Measurements from ENCODE around the gene VWA2.

The VWA2 gene

GRCh38 chr10:114246679-114247305 is 7.7 kb downstream of the VWA2 start:
- no peak for TF ChIP-seq TCF4 (CRISPR knock-in tag; IDR thresholded peaks at IDR 0.05; ENCODE audit: borderline replicate concordance)
- no peak for TF ChIP-seq GLIS3 (CRISPR knock-in tag; IDR thresholded peaks at IDR 0.05)
- TF ChIP-seq TOX (CRISPR knock-in tag; IDR thresholded peaks at IDR 0.05; ENCODE audit: borderline replicate concordance) = no peak
- ATAC-seq = no peak

DNA sequence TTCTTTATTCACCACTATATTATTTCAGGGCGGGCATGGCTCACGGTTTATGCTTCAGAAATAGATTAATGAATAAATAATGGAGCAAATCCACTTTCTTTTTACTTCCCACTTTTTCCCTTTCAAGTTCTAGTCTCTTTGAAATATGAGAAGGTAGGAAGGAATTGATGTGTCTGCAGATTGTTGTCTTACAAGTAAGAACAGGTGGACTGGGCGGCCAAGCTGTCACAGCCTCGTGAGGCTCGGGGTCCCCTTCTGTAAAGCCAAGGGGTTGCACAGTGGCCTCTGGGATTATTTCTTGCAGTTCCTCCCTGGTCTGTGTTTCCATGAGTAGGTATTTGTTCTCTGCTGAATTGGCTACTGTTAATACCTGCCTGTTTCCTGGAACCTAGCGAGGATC is 11.2 kb downstream of the VWA2 start:
- TF ChIP-seq ZC3H10 (CRISPR knock-in tag; IDR thresholded peaks at IDR 0.05) (no peak), CSDC2 (CRISPR knock-in tag; IDR thresholded peaks at IDR 0.05) (no peak), CREB5 (CRISPR knock-in tag; IDR thresholded peaks at IDR 0.05; ENCODE audit: low read depth) (no peak), ZNF70 (CRISPR knock-in tag; IDR thresholded peaks at IDR 0.05) (no peak), GLIS3 (CRISPR knock-in tag; IDR thresholded peaks at IDR 0.05) (no peak), CSRNP3 (CRISPR knock-in tag; IDR thresholded peaks at IDR 0.05) (no peak), ZFP30 (CRISPR knock-in tag; IDR thresholded peaks at IDR 0.05) (no peak), POU6F1 (CRISPR knock-in tag; IDR thresholded peaks at IDR 0.05; ENCODE audit: borderline replicate concordance, low read depth) (no peak), ZFP3 (CRISPR knock-in tag; IDR thresholded peaks at IDR 0.05) (no peak), ZNF8 (CRISPR knock-in tag; IDR thresholded peaks at IDR 0.05) (no peak), BACH2 (CRISPR knock-in tag; IDR thresholded peaks at IDR 0.05; ENCODE audit: borderline replicate concordance) (no peak)
- TF ChIP-seq, protein P1, sequence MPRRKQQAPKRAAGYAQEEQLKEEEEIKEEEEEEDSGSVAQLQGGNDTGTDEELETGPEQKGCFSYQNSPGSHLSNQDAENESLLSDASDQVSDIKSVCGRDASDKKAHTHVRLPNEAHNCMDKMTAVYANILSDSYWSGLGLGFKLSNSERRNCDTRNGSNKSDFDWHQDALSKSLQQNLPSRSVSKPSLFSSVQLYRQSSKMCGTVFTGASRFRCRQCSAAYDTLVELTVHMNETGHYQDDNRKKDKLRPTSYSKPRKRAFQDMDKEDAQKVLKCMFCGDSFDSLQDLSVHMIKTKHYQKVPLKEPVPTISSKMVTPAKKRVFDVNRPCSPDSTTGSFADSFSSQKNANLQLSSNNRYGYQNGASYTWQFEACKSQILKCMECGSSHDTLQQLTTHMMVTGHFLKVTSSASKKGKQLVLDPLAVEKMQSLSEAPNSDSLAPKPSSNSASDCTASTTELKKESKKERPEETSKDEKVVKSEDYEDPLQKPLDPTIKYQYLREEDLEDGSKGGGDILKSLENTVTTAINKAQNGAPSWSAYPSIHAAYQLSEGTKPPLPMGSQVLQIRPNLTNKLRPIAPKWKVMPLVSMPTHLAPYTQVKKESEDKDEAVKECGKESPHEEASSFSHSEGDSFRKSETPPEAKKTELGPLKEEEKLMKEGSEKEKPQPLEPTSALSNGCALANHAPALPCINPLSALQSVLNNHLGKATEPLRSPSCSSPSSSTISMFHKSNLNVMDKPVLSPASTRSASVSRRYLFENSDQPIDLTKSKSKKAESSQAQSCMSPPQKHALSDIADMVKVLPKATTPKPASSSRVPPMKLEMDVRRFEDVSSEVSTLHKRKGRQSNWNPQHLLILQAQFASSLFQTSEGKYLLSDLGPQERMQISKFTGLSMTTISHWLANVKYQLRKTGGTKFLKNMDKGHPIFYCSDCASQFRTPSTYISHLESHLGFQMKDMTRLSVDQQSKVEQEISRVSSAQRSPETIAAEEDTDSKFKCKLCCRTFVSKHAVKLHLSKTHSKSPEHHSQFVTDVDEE (CRISPR knock-in tag; IDR thresholded peaks at IDR 0.05) = no peak

DNA sequence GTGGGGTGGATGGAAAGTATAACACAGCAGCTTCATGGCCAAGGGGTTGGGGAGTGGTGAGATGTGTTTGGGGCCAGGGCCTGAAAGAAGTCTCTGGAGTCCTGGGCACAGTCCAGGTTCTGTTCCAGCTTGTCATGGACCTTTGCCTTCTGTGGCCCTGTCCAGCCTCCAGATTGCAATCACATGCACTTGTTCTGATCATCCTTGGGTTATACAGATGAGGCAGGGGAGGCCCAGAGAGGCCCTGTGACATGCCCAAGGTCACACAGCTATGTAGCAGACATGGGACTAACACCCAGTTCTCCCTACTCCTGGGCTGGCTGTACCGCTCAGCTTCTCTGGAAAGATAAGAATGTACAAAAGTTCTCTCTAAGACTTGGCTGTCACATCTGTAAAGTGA is 11.7 kb downstream of the VWA2 start:
- TF ChIP-seq ESRRG (CRISPR knock-in tag; IDR thresholded peaks at IDR 0.05) (no peak), OSR1 (CRISPR knock-in tag; IDR thresholded peaks at IDR 0.05) (no peak), SNAI2 (CRISPR knock-in tag; IDR thresholded peaks at IDR 0.05) (no peak), CSDC2 (CRISPR knock-in tag; IDR thresholded peaks at IDR 0.05) (no peak), ZFP3 (CRISPR knock-in tag; IDR thresholded peaks at IDR 0.05) (no peak), RARB (CRISPR knock-in tag; IDR thresholded peaks at IDR 0.05) (no peak), ZFP30 (CRISPR knock-in tag; IDR thresholded peaks at IDR 0.05) (no peak)
- TF ChIP-seq, protein P1 (CRISPR knock-in tag; IDR thresholded peaks at IDR 0.05) = no peak
- TF ChIP-seq, protein P2, sequence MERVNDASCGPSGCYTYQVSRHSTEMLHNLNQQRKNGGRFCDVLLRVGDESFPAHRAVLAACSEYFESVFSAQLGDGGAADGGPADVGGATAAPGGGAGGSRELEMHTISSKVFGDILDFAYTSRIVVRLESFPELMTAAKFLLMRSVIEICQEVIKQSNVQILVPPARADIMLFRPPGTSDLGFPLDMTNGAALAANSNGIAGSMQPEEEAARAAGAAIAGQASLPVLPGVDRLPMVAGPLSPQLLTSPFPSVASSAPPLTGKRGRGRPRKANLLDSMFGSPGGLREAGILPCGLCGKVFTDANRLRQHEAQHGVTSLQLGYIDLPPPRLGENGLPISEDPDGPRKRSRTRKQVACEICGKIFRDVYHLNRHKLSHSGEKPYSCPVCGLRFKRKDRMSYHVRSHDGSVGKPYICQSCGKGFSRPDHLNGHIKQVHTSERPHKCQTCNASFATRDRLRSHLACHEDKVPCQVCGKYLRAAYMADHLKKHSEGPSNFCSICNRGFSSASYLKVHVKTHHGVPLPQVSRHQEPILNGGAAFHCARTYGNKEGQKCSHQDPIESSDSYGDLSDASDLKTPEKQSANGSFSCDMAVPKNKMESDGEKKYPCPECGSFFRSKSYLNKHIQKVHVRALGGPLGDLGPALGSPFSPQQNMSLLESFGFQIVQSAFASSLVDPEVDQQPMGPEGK (CRISPR knock-in tag; IDR thresholded peaks at IDR 0.05; ENCODE audit: borderline replicate concordance) = no peak
- ATAC-seq = no peak

More for the DNA sequence above, 11.2 kb downstream of the VWA2 start:
- ATAC-seq = no peak

Measured in SK-N-SH treated with all-trans-retinoic acid at 6 μM for 48 hours (cell line).